ENCODE measurements around the gene FLRT3. TPM values are rescaled to one million over a fixed set of nuclear protein-coding genes. Genes with fewer than 3 reads are reported as not detected.
A peak's percentile ranks its signal among the peaks of the same experiment; 100 is the strongest.

FLRT3 gene
- total RNA-seq, 1 experiment from 2014 or later = 2.1 TPM

DNA sequence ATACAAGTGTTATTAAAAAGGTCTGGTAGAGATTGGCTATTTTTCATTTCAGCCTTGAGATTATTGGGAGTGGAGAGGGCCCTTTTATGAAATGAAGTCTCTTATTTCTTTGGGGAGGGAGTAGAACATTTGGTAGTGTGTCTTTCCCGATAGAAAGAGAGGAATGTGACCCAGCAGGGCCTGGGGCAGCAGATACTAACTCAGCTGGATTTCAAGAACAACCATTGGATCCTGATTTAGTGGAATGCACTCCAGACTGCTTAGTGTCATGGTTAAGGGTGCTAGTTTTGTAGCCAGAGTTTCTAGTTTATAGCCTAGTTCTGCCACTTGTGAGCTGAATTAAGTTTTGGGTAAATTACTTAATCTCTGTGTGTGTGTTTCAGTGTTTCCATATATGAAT lies 18.4 kb upstream of the FLRT3 start:
- TF ChIP-seq, protein P1, sequence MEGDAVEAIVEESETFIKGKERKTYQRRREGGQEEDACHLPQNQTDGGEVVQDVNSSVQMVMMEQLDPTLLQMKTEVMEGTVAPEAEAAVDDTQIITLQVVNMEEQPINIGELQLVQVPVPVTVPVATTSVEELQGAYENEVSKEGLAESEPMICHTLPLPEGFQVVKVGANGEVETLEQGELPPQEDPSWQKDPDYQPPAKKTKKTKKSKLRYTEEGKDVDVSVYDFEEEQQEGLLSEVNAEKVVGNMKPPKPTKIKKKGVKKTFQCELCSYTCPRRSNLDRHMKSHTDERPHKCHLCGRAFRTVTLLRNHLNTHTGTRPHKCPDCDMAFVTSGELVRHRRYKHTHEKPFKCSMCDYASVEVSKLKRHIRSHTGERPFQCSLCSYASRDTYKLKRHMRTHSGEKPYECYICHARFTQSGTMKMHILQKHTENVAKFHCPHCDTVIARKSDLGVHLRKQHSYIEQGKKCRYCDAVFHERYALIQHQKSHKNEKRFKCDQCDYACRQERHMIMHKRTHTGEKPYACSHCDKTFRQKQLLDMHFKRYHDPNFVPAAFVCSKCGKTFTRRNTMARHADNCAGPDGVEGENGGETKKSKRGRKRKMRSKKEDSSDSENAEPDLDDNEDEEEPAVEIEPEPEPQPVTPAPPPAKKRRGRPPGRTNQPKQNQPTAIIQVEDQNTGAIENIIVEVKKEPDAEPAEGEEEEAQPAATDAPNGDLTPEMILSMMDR (conservative IDR thresholded peaks at IDR 0.05) = no peak
- Mint-ChIP-seq H3K4me1 (peaks cover 5% of the 10 kb centered on the region in 2 experiments; a peak in 2 of 4 replicates), H3K36me3 (ENCODE audit: insufficient read depth in 1 of 3, low read depth in 3 of 3) (no peaks in the 10 kb centered on the region; a peak in 1 of 7 replicates), H3K9me3 (no peaks in the 10 kb centered on the region), H3K27me3 (ENCODE audit: low read depth) (peaks cover 1% of the 10 kb centered on the region; the same call in 1 of the 2 replicates), H3K4me3 (no peak overlapping the region), H3K27ac (0 out of 7 replicates have a peak overlapping the region, but pooled peaks of 2 of the 3 experiments have one; percentile 48 to 70)
- Histone ChIP-seq H3K27ac (ENCODE audit: insufficient read length, low read depth, low read length) (no peak overlapping the region), H2BK15ac (ENCODE audit: low read depth, low read length) (no peak overlapping the region), H3K79me1 (ENCODE audit: insufficient read depth, low read depth, low read length, poor library complexity, severe bottlenecking) (no peaks in the 10 kb centered on the region), H2BK120ac (ENCODE audit: low read depth, low read length, poor library complexity, severe bottlenecking) (no peak overlapping the region), H3K9ac (ENCODE audit: extremely low read depth, insufficient read length, low read length) (no peak overlapping the region), H2BK5ac (ENCODE audit: insufficient read length, low read length) (no peak overlapping the region), H3K4ac (ENCODE audit: low read depth, low read length) (no peak overlapping the region), H3K18ac (ENCODE audit: insufficient read length, low read depth, low read length) (no peak overlapping the region), H3K79me2 (ENCODE audit: insufficient read depth, low read length) (no peaks in the 10 kb centered on the region), H3K9me3 (ENCODE audit: control insufficient read depth, low read depth, low read length) (no peaks in the 10 kb centered on the region), H3T11ph (ENCODE audit: low read length) (no peak overlapping the region), H3K27me3 (ENCODE audit: insufficient read depth, low read length) (no peaks in the 10 kb centered on the region), H3K23me2 (ENCODE audit: insufficient read length, low read depth, low read length, poor library complexity, severe bottlenecking) (no peaks in the 10 kb centered on the region), H4K8ac (replicated peaks; ENCODE audit: insufficient read length, low read depth, low read length) (no peak overlapping the region), H2AFZ (ENCODE audit: low read length) (no peak overlapping the region), H3K4me2 (ENCODE audit: insufficient read depth, insufficient read length, low read length) (no peak overlapping the region), H3K14ac (ENCODE audit: insufficient read depth, low read length) (no peak overlapping the region), H3K23ac (ENCODE audit: insufficient read length, low read depth, low read length) (no peak overlapping the region), H3K4me1 (ENCODE audit: insufficient read depth, low read length) (peaks cover 2% of the 10 kb centered on the region; the same call in 1 of the 2 replicates), H4K5ac (ENCODE audit: insufficient read length, low read depth, low read length) (no peak overlapping the region), H2BK20ac (ENCODE audit: low read depth, low read length, poor library complexity, severe bottlenecking) (no peak overlapping the region), H4K20me1 (ENCODE audit: control insufficient read depth, insufficient read depth, insufficient read length) (no peaks in the 10 kb centered on the region), H2AK5ac (ENCODE audit: insufficient read length, low read length) (no peak overlapping the region), H2BK12ac (ENCODE audit: insufficient read length, low read depth, low read length) (no peak overlapping the region), H3K56ac (ENCODE audit: insufficient read length, low read depth, low read length) (no peak overlapping the region), H4K91ac (ENCODE audit: insufficient read length, low read depth, low read length) (no peak overlapping the region)
- no peak for DNase-seq
- no CpG with 5 or more reads among the region's 1 CpG for WGBS (ENCODE audit: extremely low coverage, insufficient read length, low lambda C conversion rate)
